Fibroblast of skin of abdomen (primary cell): Measurements from ENCODE around the gene CABP4.

Experiments
- DNase-seq: peaks from one replicate; pipeline ENCODE4 v3.0.0-alpha.2; 2013

The CABP4 gene

GRCh38 chr11:67497656-67498291 is 42.6 kb downstream of the CABP4 start:
- no peak for DNase-seq

- no peak for DNase-seq
These were observed 43.4 kb downstream of the CABP4 start for GRCh38 chr11:67498544-67498972.

- no peak for DNase-seq
These were observed 44.8 kb downstream of the CABP4 start for GRCh38 chr11:67499808-67500483.

- no peak for DNase-seq
These were observed 45.3 kb downstream of the CABP4 start for GRCh38 chr11:67500484-67500821.

GRCh38 chr11:67500831-67501715 is 45.9 kb downstream of the CABP4 start:
- no peak for DNase-seq

- DNase-seq: no peak
These were observed 46.7 kb downstream of the CABP4 start for GRCh38 chr11:67501854-67502253.

GRCh38 chr11:67502328-67502979 is 47.3 kb downstream of the CABP4 start:
- no peak for DNase-seq

GRCh38 chr11:67503119-67504004 is 48.2 kb downstream of the CABP4 start:
- no peak for DNase-seq

GRCh38 chr11:67504005-67504949 is 49.1 kb downstream of the CABP4 start:
- DNase-seq: peak; percentile 25

- DNase-seq: peak; percentile 51
These were observed 49.9 kb downstream of the CABP4 start, which contains the start of gene PITPNM1 for GRCh38 chr11:67504950-67505581. PITPNM1 (minus strand) TSS chr11:67505363; CDS start chr11:67504180, 1,183 bp downstream.

- DNase-seq: peak; percentile 75
These were observed 50.6 kb downstream of the CABP4 start for GRCh38 chr11:67505605-67506396.

GRCh38 chr11:67506426-67507051 is 51.4 kb downstream of the CABP4 start:
- DNase-seq: no peak

- DNase-seq: no peak
These were observed 52.2 kb downstream of the CABP4 start for GRCh38 chr11:67507242-67507863.

GRCh38 chr11:67507864-67508485 is 52.8 kb downstream of the CABP4 start, which contains the start of gene CDK2AP2:
CDK2AP2 (minus strand) TSS chr11:67508162; CDS start chr11:67508082, 80 bp downstream.
- DNase-seq: peak; percentile 100

GRCh38 chr11:67508486-67509121 is 53.5 kb downstream of the CABP4 start:
- peak; percentile 96 for DNase-seq

- DNase-seq: no peak
These were observed 54.8 kb downstream of the CABP4 start for GRCh38 chr11:67510023-67510345.
